K562 (cell line): ENCODE data around the gene CKAP5. TPM values are rescaled to one million over a fixed set of nuclear protein-coding genes. Genes with fewer than 3 reads are reported as not detected.

Source experiments
- ATAC-seq: fragments of 200-7000 bp; cut with Tn5 transposase; 3 replicates; pipeline ENCODE4 v1.9.1; 2020; ENCODE audit warnings: moderate library complexity
- BruUV-seq: library from RNA; stranded (reverse); fragments of 400-500 nt; replicated peaks from 2 replicates; lab custom pipeline; 2021; lab: Mats Ljungman, UMichigan
- CTCF ChIA-PET: fragments of 300-600 bp; formaldehyde crosslinking; extraction: SDS; loops from one replicate; lab custom pipeline; 2021; ENCODE audit warnings: low intra/inter-chr PET ratio; lab: Yijun Ruan, JAX
- POLR2A ChIA-PET: fragments of 300-600, 350-650 bp; sonication (Branson Sonifier 250); formaldehyde crosslinking; extraction: SDS; loops from one replicate; lab custom pipeline; 2021; ENCODE audit warnings: antibody characterized with exemption, inconsistent platforms; lab: Yijun Ruan, JAX
- DNase-seq, 4 experiments: peaks; one replicate each; pipeline versions ENCODE4 v3.0.0 to v3.0.0-alpha.2; 2011 to 2018; ENCODE audit warnings: low spot score in 3 of 4, mixed read lengths in 3 of 4; ENCODE audit errors: extremely low read depth in 1 of 4
- FAIRE-seq: peaks from 2 replicates; lab custom pipeline; 2011; peaks lifted over from hg19 to GRCh38; lab: Jason Lieb, UNC
- H2AFZ ChIP-seq: 2 replicates; pipeline ENCODE4 v1.6.0; 2011; ENCODE audit warnings: low read depth, low read length, control low read depth, inconsistent platforms
- H3K27ac ChIP-seq: fragments of 200-600 bp; 3 replicates; pipeline ENCODE4 v1.8.0; 2011; ENCODE audit warnings: low read depth, mild to moderate bottlenecking, control low read depth, inconsistent platforms, low read length, moderate library complexity, mixed read lengths; ENCODE audit errors: extremely low read depth
- H3K27me3 ChIP-seq, 2 experiments: fragments of 300-600 bp in 1 of 2; 2 replicates in 1 of 2; 3 replicates in 1 of 2; pipeline versions ENCODE4 v1.6.0 to v1.8.0; 2011; ENCODE audit warnings: inconsistent platforms in 2 of 2, low read length in 2 of 2, mild to moderate bottlenecking in 1 of 2, mixed read lengths in 1 of 2, moderate library complexity in 1 of 2; ENCODE audit not compliant: control insufficient read depth in 2 of 2, insufficient read depth in 2 of 2
- H3K36me3 ChIP-seq: fragments of 300-600 bp; 3 replicates; pipeline ENCODE4 v1.8.0; 2011; ENCODE audit warnings: mild to moderate bottlenecking, low read length, inconsistent platforms; ENCODE audit not compliant: control insufficient read depth, insufficient read depth
- H3K4me1 ChIP-seq, 2 experiments: fragments of 200-600 bp in 1 of 2; replicated peaks in 1 of 2; 2 replicates in 1 of 2; 3 replicates in 1 of 2; pipeline versions ENCODE4 v1.5.1 to v1.8.0; 2011; ENCODE audit warnings: inconsistent platforms in 2 of 2, low read length in 2 of 2, mild to moderate bottlenecking in 1 of 2, mixed read lengths in 1 of 2, moderate library complexity in 1 of 2; ENCODE audit not compliant: control insufficient read depth in 2 of 2, insufficient read depth in 2 of 2
- H3K4me2 ChIP-seq: 2 replicates; pipeline ENCODE4 v1.6.1; 2011; ENCODE audit warnings: low read length, control low read depth, inconsistent platforms, mixed read lengths; ENCODE audit not compliant: insufficient read depth
- H3K4me3 ChIP-seq: fragments of 200-600 bp; sonication (generic), shearing (Covaris generic); 2 replicates; pipeline ENCODE4 v1.5.1; 2016; ENCODE audit warnings: control low read depth, inconsistent platforms
- H3K79me2 ChIP-seq: fragments of 200-600 bp; 3 replicates; pipeline ENCODE4 v1.8.0; 2011; ENCODE audit warnings: low read length, inconsistent platforms; ENCODE audit not compliant: control insufficient read depth, insufficient read depth
- H3K9ac ChIP-seq, 2 experiments: 2 replicates each; pipeline versions ENCODE4 v1.6.0 to v1.6.1; 2011; ENCODE audit warnings: low read depth in 2 of 2, low read length in 2 of 2, control low read depth in 1 of 2, inconsistent platforms in 1 of 2, mild to moderate bottlenecking in 1 of 2, mixed read lengths in 1 of 2; ENCODE audit not compliant: insufficient read depth in 1 of 2
- H3K9me1 ChIP-seq: one replicate; pipeline ENCODE4 v1.6.0; 2011; ENCODE audit warnings: inconsistent platforms, mild to moderate bottlenecking, low read length, moderate library complexity; ENCODE audit not compliant: control insufficient read depth, insufficient read depth
- H3K9me3 ChIP-seq: replicated peaks from 2 replicates; pipeline ENCODE4 v1.5.1; 2011; ENCODE audit warnings: low read depth, low read length, inconsistent platforms; ENCODE audit not compliant: control insufficient read depth, insufficient read depth
- H4K20me1 ChIP-seq: replicated peaks from 2 replicates; pipeline ENCODE4 v1.6.1; 2011; ENCODE audit warnings: low read length, inconsistent platforms, mixed read lengths; ENCODE audit not compliant: control insufficient read depth, insufficient read depth
- MAFF ChIP-seq: IDR thresholded peaks from 2 replicates; pipeline ENCODE4 v1.6.1; 2012; ENCODE audit warnings: low read length, improper control_type of control experiment
- NBN ChIP-seq: fragments of 450-650 bp; IDR thresholded peaks from 2 replicates; pipeline ENCODE4 v1.6.1; 2016; ENCODE audit warnings: low read depth, mild to moderate bottlenecking
- POLR2G ChIP-seq: fragments of 200-400 bp; formaldehyde crosslinking; IDR thresholded peaks from 2 replicates; pipeline ENCODE4 v1.6.1; 2017; ENCODE audit warnings: low read depth, mild to moderate bottlenecking, antibody characterized with exemption, low read length, moderate library complexity
- PURB ChIP-seq: sonication (generic); formaldehyde crosslinking; IDR thresholded peaks from 2 replicates; pipeline ENCODE4 v1.9.0; 2021; ENCODE audit warnings: low read depth, mild to moderate bottlenecking, missing genetic modification reagents
- RBFOX2 ChIP-seq: fragments of 200-400 bp; formaldehyde crosslinking; IDR thresholded peaks from 2 replicates; pipeline ENCODE4 v1.6.1; 2017; ENCODE audit warnings: low read depth, mild to moderate bottlenecking, low read length, moderate library complexity
- WGBS: fragments of 100-300 bp; shearing (Covaris generic); methylation state at CpG from one replicate; pipeline ENCODE4 v1.1.6; 2016; ENCODE audit warnings: low coverage, mixed read lengths; ENCODE audit not compliant: insufficient coverage; ENCODE audit errors: missing lambda C conversion rate; 5-methylcytosine and 5-hydroxymethylcytosine counted together
- in situ Hi-C: fragments of 300-500 bp; cut with MboI; formaldehyde crosslinking; loops from 4 replicates; pipeline ENCODE4 v1.15.0; 2018; ENCODE audit warnings: inconsistent platforms, mixed read lengths
- intact Hi-C: fragments of 100-400 bp; cut with micrococcal nuclease; formaldehyde crosslinking; loops from 2 replicates; pipeline ENCODE4 v1.14.2; 2022
- polyA plus RNA-seq, 8 experiments: library from polyadenylated mRNA; depleted of rRNA in 4 of 8; stranded (reverse) in 5 of 8; unstranded in 3 of 8; fragments of >200 nt; fragmentation: Nextera tagmentation in 2 of 8; fragmentation: Illumina TruSeq in 1 of 8; extraction: Ambion mirVana in 2 of 8; extraction: Trizol in 1 of 8; gene quantifications; 2 replicates each; pipeline versions ENCODE4 v1.2.1 to v1.2.3, GENCODE V29; 2011 to 2014; ENCODE audit warnings: inconsistent platforms in 1 of 8, missing spikeins in 1 of 8
- total RNA-seq, 7 experiments: library from RNA; depleted of rRNA in 6 of 7; stranded (reverse); fragments of >200 nt in 6 of 7; fragmentation: Illumina TruSeq in 2 of 7; extraction: Trizol in 2 of 7; gene quantifications; 2 replicates each; pipeline versions ENCODE4 v1.2.1 to v1.2.3, GENCODE V29; 2011 to 2021; ENCODE audit warnings: low replicate concordance in 1 of 7

Gene CKAP5
- total and polyA plus RNA-seq, 9 of the 15 experiments (the other 6 are each of a cell fraction or from before 2014, with no cell fraction given), result 60.1 to 239 (median 139) TPM

- Histone ChIP-seq H2AFZ (no peak overlapping the region), H3K4me3 (no peak overlapping the region), H3K9me1 (no peaks in the 10 kb centered on the region), H3K9me3 (no peaks in the 10 kb centered on the region), H3K4me2 (no peak overlapping the region), H4K20me1 (no peaks in the 10 kb centered on the region), H3K4me1 (peaks cover 0 to 7% of the 10 kb centered on the region in 2 experiments; a peak in 3 of 5 replicates), H3K36me3 (peaks cover 56% of the 10 kb centered on the region), H3K27ac (no peak overlapping the region), H3K27me3 (no peaks in the 10 kb centered on the region), H3K79me2 (peaks cover 26% of the 10 kb centered on the region), H3K9ac (peak overlapping the region in 1 of 2 experiments; percentile 52; a peak in 1 of 4 replicates)
- POLR2A ChIA-PET, result interaction anchor here (0.8 to 1.2 kb wide), 4 partner anchors 9 to 32 kb away, joined by 3 read pairs; no protein-coding TSS in a partner anchor
- no peak for ATAC-seq
- intact Hi-C loops (no loop called here), in situ Hi-C loops (no loop called here)
- CTCF ChIA-PET, result no interaction called here
- no TSS peak for BruUV-seq
- 99% methylated on average over 22 of the region's 31 CpGs for WGBS
- TF ChIP-seq POLR2G, result peak; percentile 46; the same call in 1 of the 2 replicates
- no peak for TF ChIP-seq NBN
- TF ChIP-seq RBFOX2, result peak; percentile 58
- no peak for TF ChIP-seq PURB (CRISPR knock-in tag)
- TF ChIP-seq MAFF, result no peak
- no peak for FAIRE-seq
- DNase-seq, result no peak
These were observed 140.9 kb downstream of the CKAP5 start for GRCh38 chr11:46705070-46705688.
